SK-N-SH (cell line): ENCODE measurements around the gene FRAS1. TPM values are rescaled to one million over a fixed set of nuclear protein-coding genes. Genes with fewer than 3 reads are reported as not detected.

Experiments
- CTCF ChIA-PET: fragments of 300-600, 350-600 bp; formaldehyde crosslinking; extraction: SDS; loops from one replicate; lab custom pipeline; 2021; lab: Yijun Ruan, JAX
- POLR2A ChIA-PET: fragments of 350-600 bp; sonication (Branson Sonifier 250); formaldehyde crosslinking; extraction: SDS; loops from one replicate; lab custom pipeline; 2020; ENCODE audit warnings: antibody characterized with exemption, inconsistent platforms; lab: Yijun Ruan, JAX
- DNase-seq: peaks from one replicate; pipeline ENCODE4 v3.0.0; 2012
- H2AFZ ChIP-seq: fragments of 200-600 bp; sonication (generic); 2 replicates; pipeline ENCODE4 v1.8.1; 2016; ENCODE audit warnings: antibody characterized with exemption, mild to moderate bottlenecking, low read depth
- H3F3A ChIP-seq: fragments of 200-600 bp; sonication (generic); replicated peaks from 2 replicates; pipeline ENCODE3; 2016; ENCODE audit warnings: antibody characterized with exemption, mild to moderate bottlenecking; ENCODE audit not compliant: insufficient read depth
- H3K27ac ChIP-seq, 2 experiments: fragments of 200-500 bp in 1 of 2; fragments of 200-600 bp in 1 of 2; sonication (Bioruptor generic) in 1 of 2; sonication (generic), shearing (Covaris generic) in 1 of 2; 2 replicates each; pipeline versions ENCODE4 v1.5.1 to v1.6.1; 2014 to 2016; ENCODE audit warnings: low read depth in 2 of 2, inconsistent platforms in 1 of 2, low read length in 1 of 2, mild to moderate bottlenecking in 1 of 2, mixed read lengths in 1 of 2
- H3K27me3 ChIP-seq: fragments of 200-600 bp; sonication (generic), shearing (Covaris generic); 2 replicates; pipeline ENCODE4 v1.6.1; 2016; ENCODE audit warnings: mixed run types; ENCODE audit not compliant: insufficient read depth
- H3K36me3 ChIP-seq, 2 experiments: fragments of 200-500 bp in 1 of 2; fragments of 200-600 bp in 1 of 2; sonication (Bioruptor generic) in 1 of 2; sonication (generic) in 1 of 2; replicated peaks in 1 of 2; 2 replicates each; pipeline versions ENCODE3 to v1.5.1; 2014 to 2016; ENCODE audit warnings: low read length in 1 of 2, mild to moderate bottlenecking in 1 of 2; ENCODE audit not compliant: insufficient read depth in 2 of 2, control insufficient read depth in 1 of 2
- H3K4me1 ChIP-seq, 2 experiments: fragments of 200-500 bp in 1 of 2; fragments of 200-600 bp in 1 of 2; sonication (Bioruptor generic) in 1 of 2; sonication (generic), shearing (Covaris generic) in 1 of 2; 2 replicates each; pipeline versions ENCODE4 v1.5.1 to v1.6.1; 2014 to 2016; ENCODE audit warnings: low read depth in 1 of 2, low read length in 1 of 2, mixed run types in 1 of 2; ENCODE audit not compliant: insufficient read depth in 2 of 2, control insufficient read depth in 1 of 2
- H3K4me2 ChIP-seq: fragments of 200-600 bp; sonication (generic), shearing (Covaris generic); 2 replicates; pipeline ENCODE4 v1.6.1; 2017; ENCODE audit warnings: mixed run types
- H3K4me3 ChIP-seq, 2 experiments: fragments of 200-500 bp in 1 of 2; fragments of 200-600 bp in 1 of 2; sonication (Bioruptor generic) in 1 of 2; sonication (generic), shearing (Covaris generic) in 1 of 2; 2 replicates each; pipeline versions ENCODE4 v1.5.1 to v1.8.1; 2014 to 2016; ENCODE audit warnings: low read depth in 2 of 2, inconsistent platforms in 1 of 2, low read length in 1 of 2, mild to moderate bottlenecking in 1 of 2, mixed read lengths in 1 of 2, moderate library complexity in 1 of 2
- H3K79me2 ChIP-seq: fragments of 200-600 bp; sonication (generic); 2 replicates; pipeline ENCODE4 v1.8.1; 2017; ENCODE audit warnings: mild to moderate bottlenecking; ENCODE audit not compliant: insufficient read depth
- H3K9ac ChIP-seq: fragments of 200-600 bp; sonication (generic); 2 replicates; pipeline ENCODE4 v1.6.1; 2017; ENCODE audit warnings: mixed run types
- H3K9me2 ChIP-seq: fragments of 200-600 bp; sonication (generic); 2 replicates; pipeline ENCODE4 v1.6.1; 2017; ENCODE audit warnings: mixed run types
- H3K9me3 ChIP-seq: fragments of 200-600 bp; sonication (generic); 2 replicates; pipeline ENCODE4 v1.6.1; 2017; ENCODE audit warnings: mixed run types, mild to moderate bottlenecking, moderate library complexity
- H4K20me1 ChIP-seq: fragments of 200-600 bp; sonication (generic); 2 replicates; pipeline ENCODE4 v1.6.1; 2017; ENCODE audit warnings: mild to moderate bottlenecking, mixed run types; ENCODE audit not compliant: insufficient read depth
- EP300 ChIP-seq, 2 experiments: IDR thresholded peaks; 2 replicates each; pipeline versions ENCODE4 v1.4.0 to v1.6.1; 2012; ENCODE audit warnings: borderline replicate concordance in 1 of 2, low read depth in 1 of 2, low read length in 1 of 2
- EZH2phosphoT487 ChIP-seq: fragments of 200-600 bp; sonication (generic); IDR thresholded peaks from 2 replicates; pipeline ENCODE4 v1.6.1; 2017; ENCODE audit warnings: low read depth, mixed run types, mild to moderate bottlenecking, antibody characterized with exemption, moderate library complexity, borderline replicate concordance
- FOXJ3 ChIP-seq: sonication (generic); formaldehyde crosslinking; IDR thresholded peaks from 2 replicates; pipeline ENCODE4 v1.5.1; 2020; ENCODE audit warnings: mild to moderate bottlenecking, missing genetic modification reagents
- FOXM1 ChIP-seq: IDR thresholded peaks from 2 replicates; pipeline ENCODE4 v1.4.0; 2012; ENCODE audit warnings: low read depth, mild to moderate bottlenecking
- GABPA ChIP-seq: IDR thresholded peaks from 2 replicates; pipeline ENCODE4 v1.4.0; 2012; ENCODE audit warnings: low read depth, mild to moderate bottlenecking
- GATA2 ChIP-seq: sonication (generic); formaldehyde crosslinking; IDR thresholded peaks from 2 replicates; pipeline ENCODE4 v1.5.0; 2020; ENCODE audit warnings: mild to moderate bottlenecking, missing genetic modification reagents
- IRF3 ChIP-seq: fragments of 150-350 bp; IDR thresholded peaks from 2 replicates; pipeline ENCODE4 v1.6.1; 2016; ENCODE audit warnings: mild to moderate bottlenecking, low read depth, low read length
- MAX ChIP-seq: IDR thresholded peaks from 2 replicates; pipeline ENCODE4 v1.4.0; 2012; ENCODE audit warnings: low read depth
- MEF2A ChIP-seq: IDR thresholded peaks from 2 replicates; pipeline ENCODE4 v1.4.0; 2012; ENCODE audit warnings: low read depth, borderline replicate concordance
- MXI1 ChIP-seq: IDR thresholded peaks from 2 replicates; pipeline ENCODE4 v1.6.1; 2012; ENCODE audit warnings: mild to moderate bottlenecking, low read depth, low read length, improper control_type of control experiment
- NFIC ChIP-seq: IDR thresholded peaks from 2 replicates; pipeline ENCODE4 v1.4.0; 2012; ENCODE audit warnings: borderline replicate concordance
- NRF1 ChIP-seq: IDR thresholded peaks from 2 replicates; pipeline ENCODE4 v1.6.1; 2012; ENCODE audit warnings: low read depth, mild to moderate bottlenecking, low read length
- RCOR1 ChIP-seq: fragments of 150-350 bp; IDR thresholded peaks from 2 replicates; pipeline ENCODE4 v1.6.1; 2017; ENCODE audit warnings: antibody characterized with exemption, low read length
- RXRA ChIP-seq: IDR thresholded peaks from 2 replicates; pipeline ENCODE4 v1.4.0; 2012; ENCODE audit warnings: low read depth, mild to moderate bottlenecking, borderline replicate concordance
- TAF1 ChIP-seq: IDR thresholded peaks from 2 replicates; pipeline ENCODE4 v1.6.1; 2012; ENCODE audit warnings: low read depth, mild to moderate bottlenecking, low read length, moderate library complexity, borderline replicate concordance
- TEAD4 ChIP-seq: IDR thresholded peaks from 2 replicates; pipeline ENCODE4 v1.4.0; 2012; ENCODE audit warnings: mild to moderate bottlenecking, borderline replicate concordance; ENCODE audit not compliant: insufficient read depth
- YY1 ChIP-seq: IDR thresholded peaks from 2 replicates; pipeline ENCODE4 v1.4.0; 2012; ENCODE audit warnings: low read depth, mild to moderate bottlenecking
- ZBTB33 ChIP-seq: IDR thresholded peaks from 2 replicates; pipeline ENCODE4 v1.4.0; 2012; ENCODE audit warnings: low read depth, borderline replicate concordance
- WGBS: methylation state at CpG from one replicate; pipeline ENCODE4 v1.1.6; 2017; ENCODE audit warnings: low lambda C conversion rate; 5-methylcytosine and 5-hydroxymethylcytosine counted together
- polyA plus RNA-seq, 3 experiments: library from polyadenylated mRNA; depleted of rRNA; stranded (reverse); fragments of >200 nt; gene quantifications; 2 replicates each; pipeline ENCODE4 v1.2.3, GENCODE V29; 2012

FRAS1 gene
- polyA plus RNA-seq, 1 of the 3 experiments (the other 2 are of a cell fraction) = 8.3 TPM

- Histone ChIP-seq H3K27me3 (no peaks in the 10 kb centered on the region), H3K4me3 (no peak overlapping the region), H4K20me1 (no peaks in the 10 kb centered on the region), H3K36me3 (no peaks in the 10 kb centered on the region), H3F3A (peaks cover 8% of the 10 kb centered on the region), H3K9ac (no peak overlapping the region), H3K79me2 (no peaks in the 10 kb centered on the region), H3K9me2 (no peaks in the 10 kb centered on the region), H3K27ac (peak overlapping the region in 1 of 2 experiments; percentile 34; a peak in 1 of 4 replicates), H3K4me1 (peaks cover 0 to 9% of the 10 kb centered on the region in 2 experiments; a peak in 3 of 4 replicates), H3K9me3 (no peaks in the 10 kb centered on the region)
- ChIA-PET CTCF (no interaction called here), POLR2A (no interaction called here)
- 93% methylated on average over 2 of the region's 2 CpGs for WGBS
- no peak for TF ChIP-seq GATA2 (CRISPR knock-in tag)
- no peak for TF ChIP-seq ZBTB33
- TF ChIP-seq NRF1 = no peak
- TF ChIP-seq MAX = no peak
- TF ChIP-seq MEF2A = no peak
- no peak for TF ChIP-seq RXRA
- TF ChIP-seq GABPA = no peak
- TF ChIP-seq IRF3 = no peak
- TF ChIP-seq EP300 (IDR thresholded peaks at IDR 0.05; ENCODE audit: borderline replicate concordance in 1 of 2, low read depth in 1 of 2, low read length in 1 of 2) = no peak
- TF ChIP-seq NFIC = no peak
- no peak for TF ChIP-seq FOXM1
- TF ChIP-seq MXI1 = no peak
- no peak for TF ChIP-seq TAF1
- no peak for TF ChIP-seq EZH2phosphoT487
- TF ChIP-seq RCOR1 = no peak
- TF ChIP-seq FOXJ3 = no peak
- no peak for TF ChIP-seq TEAD4
- TF ChIP-seq YY1 = no peak
- TF ChIP-seq, all 33 proteins: peak for 0
- DNase-seq = no peak
- Histone ChIP-seq H2AFZ (peak overlapping the region; percentile 32; the same call in 1 of the 2 replicates), H3K4me2 (no peak overlapping the region)
Measured at GRCh38 chr4:78567500-78568060, 510.5 kb downstream of the FRAS1 start.
